GM12878 (cell line): ENCODE measurements around the gene MUC5AC. TPM values are rescaled to one million over a fixed set of nuclear protein-coding genes. Genes with fewer than 3 reads are reported as not detected.
"Not testable (repeated sequence)": the region's sequence is repeated elsewhere in the genome, so short reads cannot be mapped to it uniquely, and the experiment has no call there.

ENCODE experiments used
- ATAC-seq: fragments of 200-7000 bp; cut with Tn5 transposase; 3 replicates; pipeline ENCODE4 v1.9.1; 2020; ENCODE audit warnings: mild to moderate bottlenecking, moderate library complexity
- BruUV-seq: library from RNA; stranded (reverse); fragments of 400-500 nt; replicated peaks from 2 replicates; lab custom pipeline; 2021; lab: Mats Ljungman, UMichigan
- CTCF ChIA-PET: fragments of 300-600 bp; sonication (Branson Sonifier 250); formaldehyde crosslinking; extraction: SDS; loops from one replicate; lab custom pipeline; 2021; ENCODE audit warnings: inconsistent platforms; lab: Yijun Ruan, JAX
- POLR2A ChIA-PET: fragments of 350-600 bp; formaldehyde crosslinking; extraction: SDS; loops from one replicate; lab custom pipeline; 2021; ENCODE audit warnings: inconsistent platforms; lab: Charles Lee
- RAD21 ChIA-PET: fragments of 300-600 bp; sonication (Branson Sonifier 250); formaldehyde crosslinking; loops from one replicate; lab custom pipeline; 2023; ENCODE audit warnings: antibody characterized with exemption; ENCODE audit not compliant: unreplicated experiment; lab: Charles Lee
- SMC1A ChIA-PET: fragments of 300-600 bp; sonication (Branson Sonifier 250); formaldehyde crosslinking; loops from one replicate; lab custom pipeline; 2023; ENCODE audit not compliant: unreplicated experiment, uncharacterized antibody; lab: Charles Lee
- DNase-seq: peaks from one replicate; pipeline ENCODE4 v3.0.0-alpha.2; 2011; ENCODE audit warnings: low read depth, low spot score
- FAIRE-seq: peaks from 3 replicates; lab custom pipeline; 2011; peaks lifted over from hg19 to GRCh38; lab: Jason Lieb, UNC
- H2AFZ ChIP-seq: 2 replicates; pipeline ENCODE4 v1.6.0; 2011; ENCODE audit warnings: low read depth, low read length, control low read depth; ENCODE audit not compliant: control insufficient read depth
- H3K27ac ChIP-seq: 2 replicates; pipeline ENCODE4 v1.5.1; 2011; ENCODE audit warnings: control low read depth; ENCODE audit not compliant: control insufficient read depth, insufficient read depth
- H3K27me3 ChIP-seq, 2 experiments: replicated peaks in 1 of 2; 2 replicates each; pipeline versions ENCODE4 v1.6.0 to v1.6.1; 2011; ENCODE audit warnings: low read length in 1 of 2; ENCODE audit not compliant: control insufficient read depth in 2 of 2, insufficient read depth in 2 of 2
- H3K36me3 ChIP-seq, 2 experiments: 2 replicates each; pipeline ENCODE4 v1.5.1; 2011; ENCODE audit warnings: low read length in 1 of 2; ENCODE audit not compliant: control insufficient read depth in 2 of 2, insufficient read depth in 2 of 2
- H3K4me1 ChIP-seq: 2 replicates; pipeline ENCODE4 v1.6.1; 2011; ENCODE audit warnings: mild to moderate bottlenecking, low read length, moderate library complexity, mixed read lengths; ENCODE audit not compliant: control insufficient read depth, insufficient read depth
- H3K4me2 ChIP-seq: 2 replicates; pipeline ENCODE4 v1.6.0; 2011; ENCODE audit warnings: control low read depth; ENCODE audit not compliant: control insufficient read depth, insufficient read depth
- H3K4me3 ChIP-seq: fragments of 200-600 bp; sonication (generic); 2 replicates; pipeline ENCODE4 v1.5.1; 2016
- H3K79me2 ChIP-seq: 2 replicates; pipeline ENCODE4 v1.6.0; 2011; ENCODE audit warnings: low read length; ENCODE audit not compliant: control insufficient read depth, insufficient read depth
- H3K9ac ChIP-seq: 2 replicates; pipeline ENCODE4 v1.8.0; 2011; ENCODE audit warnings: low read length, control low read depth, mixed read lengths; ENCODE audit not compliant: control insufficient read depth, insufficient read depth
- H3K9me3 ChIP-seq: replicated peaks from 3 replicates; pipeline ENCODE4 v1.5.1; 2011; ENCODE audit warnings: mild to moderate bottlenecking, low read length; ENCODE audit not compliant: control insufficient read depth, insufficient read depth
- H4K20me1 ChIP-seq: 2 replicates; pipeline ENCODE4 v1.6.0; 2011; ENCODE audit not compliant: control insufficient read depth, insufficient read depth
- WGBS: methylation state at CpG from one replicate; pipeline ENCODE4 v1.1.6; 2016; ENCODE audit warnings: low lambda C conversion rate; ENCODE audit not compliant: insufficient replicate concordance, insufficient coverage; ENCODE audit errors: missing lambda C conversion rate; 5-methylcytosine and 5-hydroxymethylcytosine counted together
- in situ Hi-C: fragments of 300-500 bp; cut with MboI; formaldehyde crosslinking; loops from 9 replicates; pipeline ENCODE4 v1.14.3; 2018; ENCODE audit warnings: mixed read lengths
- intact Hi-C: fragments of 100-400 bp; cut with micrococcal nuclease; formaldehyde crosslinking; loops from one replicate; pipeline ENCODE4 v1.14.2; 2022; ENCODE audit not compliant: unreplicated experiment
- polyA plus RNA-seq, 11 experiments: library from polyadenylated mRNA; depleted of rRNA in 4 of 11; unstranded in 6 of 11; stranded (reverse) in 5 of 11; fragments of >200 nt; fragmentation: Nextera tagmentation in 4 of 11; fragmentation: Illumina TruSeq in 1 of 11; extraction: Ambion mirVana in 4 of 11; extraction: Trizol in 1 of 11; gene quantifications; 1 replicate in 1 of 11; 2 replicates in 10 of 11; pipeline versions ENCODE4 v1.2.1 to v1.2.3, GENCODE V29; 2011 to 2016; ENCODE audit warnings: inconsistent platforms in 2 of 11, missing spikeins in 2 of 11, low read depth in 1 of 11
- total RNA-seq, 4 experiments: library from RNA; depleted of rRNA in 3 of 4; stranded (reverse); fragments of >200 nt in 3 of 4; fragmentation: Illumina TruSeq in 1 of 4; extraction: Trizol in 1 of 4; gene quantifications; 2 replicates each; pipeline versions ENCODE4 v1.2.1 to v1.2.3, GENCODE V29; 2013 to 2021

MUC5AC gene
- total and polyA plus RNA-seq, 10 of the 15 experiments (the other 5 are each of a cell fraction or from before 2014, with no cell fraction given), result under 0.01 to 0.01 TPM; not detected in 8

DNA sequence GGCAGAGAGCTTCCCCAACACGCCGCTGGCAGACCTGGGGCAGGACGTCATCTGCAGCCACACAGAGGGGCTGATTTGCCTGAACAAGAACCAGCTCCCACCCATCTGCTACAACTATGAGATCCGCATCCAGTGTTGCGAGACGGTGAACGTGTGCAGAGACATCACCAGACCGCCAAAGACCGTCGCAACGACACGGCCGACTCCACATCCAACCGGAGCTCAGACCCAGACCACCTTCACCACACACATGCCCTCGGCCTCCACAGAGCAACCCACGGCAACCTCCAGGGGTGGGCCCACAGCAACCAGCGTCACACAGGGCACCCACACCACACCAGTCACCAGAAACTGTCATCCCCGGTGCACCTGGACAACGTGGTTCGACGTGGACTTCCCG, 26.4 kb downstream of the MUC5AC start:
- H3K27ac ChIP-seq, POLR2A ChIA-PET, ATAC-seq, H3K27me3 ChIP-seq, H3K9me3 ChIP-seq, H3K4me2 ChIP-seq, BruUV-seq, DNase-seq, CTCF ChIA-PET, RAD21 ChIA-PET, in situ Hi-C loops, H3K36me3 ChIP-seq, H2AFZ ChIP-seq, intact Hi-C loops, H3K79me2 ChIP-seq, H3K9ac ChIP-seq, SMC1A ChIA-PET, H3K4me1 ChIP-seq, FAIRE-seq, H4K20me1 ChIP-seq, H3K4me3 ChIP-seq: not testable (repeated sequence)
- 71% methylated on average over 18 of the region's 22 CpGs for WGBS

DNA sequence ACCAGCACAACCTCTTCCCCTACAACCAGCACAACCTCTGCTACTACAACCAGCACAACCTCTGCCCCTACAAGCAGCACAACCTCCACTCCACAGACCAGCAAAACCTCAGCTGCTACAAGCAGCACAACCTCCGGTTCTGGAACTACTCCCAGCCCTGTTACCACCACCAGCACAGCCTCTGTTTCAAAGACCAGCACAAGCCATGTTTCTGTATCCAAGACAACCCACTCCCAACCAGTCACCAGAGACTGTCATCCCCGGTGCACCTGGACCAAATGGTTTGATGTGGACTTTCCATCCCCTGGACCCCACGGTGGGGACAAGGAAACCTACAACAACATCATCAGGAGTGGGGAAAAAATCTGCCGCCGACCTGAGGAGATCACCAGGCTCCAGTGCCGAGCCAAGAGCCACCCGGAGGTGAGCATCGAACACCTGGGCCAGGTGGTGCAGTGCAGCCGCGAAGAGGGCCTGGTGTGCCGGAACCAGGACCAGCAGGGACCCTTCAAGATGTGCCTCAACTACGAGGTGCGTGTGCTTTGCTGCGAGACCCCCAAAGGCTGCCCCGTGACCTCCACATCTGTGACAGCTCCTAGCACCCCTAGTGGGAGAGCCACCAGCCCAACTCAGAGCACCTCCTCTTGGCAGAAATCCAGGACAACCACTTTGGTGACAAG, 30.8 kb downstream of the MUC5AC start:
- H3K79me2 ChIP-seq, SMC1A ChIA-PET, POLR2A ChIA-PET, H3K4me3 ChIP-seq, DNase-seq, H2AFZ ChIP-seq, BruUV-seq, H4K20me1 ChIP-seq, H3K4me1 ChIP-seq, H3K27ac ChIP-seq, ATAC-seq, H3K27me3 ChIP-seq, RAD21 ChIA-PET, in situ Hi-C loops, H3K4me2 ChIP-seq, H3K36me3 ChIP-seq, FAIRE-seq, intact Hi-C loops, CTCF ChIA-PET, H3K9ac ChIP-seq, H3K9me3 ChIP-seq: not testable (repeated sequence)
- 53% methylated on average over 11 of the region's 15 CpGs for WGBS

DNA sequence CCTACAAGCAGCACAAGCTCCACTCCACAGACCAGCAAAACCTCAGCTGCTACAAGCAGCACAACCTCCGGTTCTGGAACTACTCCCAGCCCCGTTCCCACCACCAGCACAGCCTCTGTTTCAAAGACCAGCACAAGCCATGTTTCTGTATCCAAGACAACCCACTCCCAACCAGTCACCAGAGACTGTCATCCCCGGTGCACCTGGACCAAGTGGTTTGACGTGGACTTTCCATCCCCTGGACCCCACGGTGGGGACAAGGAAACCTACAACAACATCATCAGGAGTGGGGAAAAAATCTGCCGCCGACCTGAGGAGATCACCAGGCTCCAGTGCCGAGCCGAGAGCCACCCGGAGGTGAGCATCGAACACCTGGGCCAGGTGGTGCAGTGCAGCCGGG, 32.1 kb downstream of the MUC5AC start:
- WGBS, result 11% methylated on average over 7 of the region's 12 CpGs
- H3K27me3 ChIP-seq, H3K4me3 ChIP-seq, BruUV-seq, H4K20me1 ChIP-seq, H3K9ac ChIP-seq, SMC1A ChIA-PET, RAD21 ChIA-PET, H3K4me2 ChIP-seq, POLR2A ChIA-PET, H3K27ac ChIP-seq, H3K36me3 ChIP-seq, H2AFZ ChIP-seq, H3K4me1 ChIP-seq, ATAC-seq, DNase-seq, H3K79me2 ChIP-seq, intact Hi-C loops, FAIRE-seq, in situ Hi-C loops, H3K9me3 ChIP-seq: not testable (repeated sequence)
- CTCF ChIA-PET, result interaction anchor here (0.7 kb wide), 1 partner anchor 157 kb away, joined by 3 read pairs; no protein-coding TSS in a partner anchor

DNA sequence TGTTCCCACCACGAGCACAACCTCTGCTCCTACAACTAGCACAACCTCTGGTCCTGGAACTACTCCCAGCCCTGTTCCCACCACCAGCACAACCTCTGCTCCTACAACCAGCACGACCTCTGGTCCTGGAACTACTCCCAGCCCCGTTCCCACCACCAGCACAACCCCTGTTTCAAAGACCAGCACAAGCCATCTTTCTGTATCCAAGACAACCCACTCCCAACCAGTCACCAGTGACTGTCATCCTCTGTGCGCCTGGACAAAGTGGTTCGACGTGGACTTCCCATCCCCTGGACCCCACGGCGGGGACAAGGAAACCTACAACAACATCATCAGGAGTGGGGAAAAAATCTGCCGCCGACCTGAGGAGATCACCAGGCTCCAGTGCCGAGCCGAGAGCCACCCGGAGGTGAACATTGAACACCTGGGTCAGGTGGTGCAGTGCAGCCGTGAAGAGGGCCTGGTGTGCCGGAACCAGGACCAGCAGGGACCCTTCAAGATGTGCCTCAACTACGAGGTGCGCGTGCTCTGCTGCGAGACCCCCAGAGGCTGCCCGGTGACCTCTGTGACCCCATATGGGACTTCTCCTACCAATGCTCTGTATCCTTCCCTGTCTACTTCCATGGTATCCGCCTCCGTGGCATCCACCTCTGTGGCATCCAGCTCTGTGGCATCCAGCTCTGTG, 34.2 kb downstream of the MUC5AC start:
- 50% methylated on average over 20 of the region's 22 CpGs for WGBS
- H3K4me2 ChIP-seq, H3K27ac ChIP-seq, CTCF ChIA-PET, H4K20me1 ChIP-seq, intact Hi-C loops, H3K27me3 ChIP-seq, FAIRE-seq, H3K4me1 ChIP-seq, SMC1A ChIA-PET, H3K79me2 ChIP-seq, H2AFZ ChIP-seq, RAD21 ChIA-PET, H3K4me3 ChIP-seq, POLR2A ChIA-PET, H3K9ac ChIP-seq, H3K9me3 ChIP-seq, ATAC-seq, DNase-seq, BruUV-seq, in situ Hi-C loops, H3K36me3 ChIP-seq: not testable (repeated sequence)
